Kidney capillary endothelial cell (primary cell): ENCODE results near the gene PTPRN2.

Experiments
- DNase-seq: peaks from one replicate; pipeline ENCODE4 v3.0.0-alpha.2; 2018; ENCODE audit warnings: low spot score

Gene PTPRN2

GRCh38 chr7:158112571-158113320 is 474.9 kb downstream of the PTPRN2 start:
- DNase-seq, result no peak

GRCh38 chr7:158111906-158112570 is 475.6 kb downstream of the PTPRN2 start:
- DNase-seq, result no peak

- no peak for DNase-seq
Measured at GRCh38 chr7:158111049-158111751, 476.4 kb downstream of the PTPRN2 start.

- no peak for DNase-seq
Measured at GRCh38 chr7:158110661-158111048, 477.0 kb downstream of the PTPRN2 start.

- DNase-seq, result no peak
Measured at GRCh38 chr7:158110034-158110590, 477.5 kb downstream of the PTPRN2 start.

DNA sequence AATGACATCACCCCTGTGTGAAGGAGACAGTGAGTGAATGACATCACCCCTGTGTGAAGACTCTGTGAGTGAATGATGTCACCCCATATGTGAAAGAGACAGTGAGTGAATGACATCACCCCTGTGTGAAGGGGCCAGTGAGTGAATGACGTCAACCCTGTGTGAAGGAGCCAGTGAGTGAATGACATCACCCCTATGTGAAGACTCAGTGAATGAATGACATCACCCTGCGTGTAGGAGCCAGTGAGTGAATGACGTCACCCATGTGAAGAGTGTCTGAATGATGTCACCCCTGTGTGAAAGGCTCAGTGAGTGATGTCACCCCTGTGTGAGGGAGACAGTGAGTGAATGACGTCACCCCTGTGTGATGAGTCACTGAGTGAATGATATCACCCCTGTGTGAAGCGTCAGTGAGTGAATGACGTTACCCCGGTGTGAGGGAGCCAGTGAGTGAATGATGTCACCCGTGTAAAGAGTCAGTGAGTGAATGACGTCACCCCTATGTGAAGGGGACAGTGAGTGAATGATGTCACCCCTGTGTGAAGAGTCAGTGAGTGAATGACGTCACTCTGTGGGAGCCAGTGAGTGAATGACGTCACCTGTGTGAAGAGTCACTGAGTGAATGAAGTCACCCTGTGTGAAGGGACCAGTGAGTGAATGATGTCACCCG is 478.1 kb downstream of the PTPRN2 start:
- no peak for DNase-seq

DNA sequence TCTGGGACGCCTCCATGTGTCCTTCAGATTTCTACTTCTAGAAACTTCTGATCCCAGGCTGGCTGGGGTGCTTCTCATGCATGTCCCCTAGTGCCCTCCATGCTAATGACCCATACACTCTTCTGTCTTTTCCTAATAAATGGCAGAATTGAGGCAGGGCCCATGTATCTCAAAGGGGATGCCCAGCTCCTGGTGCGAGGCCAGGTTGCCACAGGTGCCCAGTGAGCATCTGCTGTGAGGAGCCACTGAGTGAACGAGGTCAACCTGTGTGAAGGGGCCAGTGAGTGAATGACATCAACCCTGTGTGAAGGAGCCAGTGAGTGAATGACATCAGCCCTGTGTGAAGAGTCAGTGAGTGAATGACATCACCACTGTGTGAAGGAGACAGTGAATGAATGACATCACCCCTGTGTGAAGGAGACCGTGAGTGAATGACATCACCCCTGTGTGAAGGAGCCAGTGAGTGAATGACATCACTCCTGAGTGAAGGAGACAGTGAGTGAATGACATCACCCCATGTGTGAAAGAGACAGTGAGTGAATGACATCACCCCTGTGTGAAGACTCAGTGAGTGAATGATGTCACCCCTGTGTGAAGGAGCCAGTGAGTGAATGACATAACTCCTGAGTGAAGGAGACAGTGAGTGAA is 478.9 kb downstream of the PTPRN2 start:
- no peak for DNase-seq

DNA sequence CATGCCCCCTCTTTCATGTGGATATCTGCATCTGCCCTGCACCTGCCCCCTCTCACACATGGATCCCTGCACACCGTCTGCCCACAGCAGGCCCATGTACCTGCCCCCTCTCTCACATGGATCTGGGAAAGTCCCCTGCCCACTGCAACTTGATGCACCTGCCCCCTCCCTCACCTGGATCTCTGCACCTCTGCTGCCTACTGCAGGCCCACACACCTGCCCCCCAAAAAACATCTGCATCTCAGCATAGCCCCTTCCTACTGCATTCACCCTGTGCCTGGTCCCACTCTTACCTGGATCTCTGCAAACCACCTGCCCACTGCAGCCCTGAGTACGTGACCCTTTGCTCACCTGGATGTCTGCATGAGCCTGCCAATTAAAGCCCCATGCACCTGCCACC is 479.8 kb downstream of the PTPRN2 start:
- no peak for DNase-seq

- DNase-seq, result no peak
Measured at GRCh38 chr7:158106272-158106671, 481.4 kb downstream of the PTPRN2 start.

DNA sequence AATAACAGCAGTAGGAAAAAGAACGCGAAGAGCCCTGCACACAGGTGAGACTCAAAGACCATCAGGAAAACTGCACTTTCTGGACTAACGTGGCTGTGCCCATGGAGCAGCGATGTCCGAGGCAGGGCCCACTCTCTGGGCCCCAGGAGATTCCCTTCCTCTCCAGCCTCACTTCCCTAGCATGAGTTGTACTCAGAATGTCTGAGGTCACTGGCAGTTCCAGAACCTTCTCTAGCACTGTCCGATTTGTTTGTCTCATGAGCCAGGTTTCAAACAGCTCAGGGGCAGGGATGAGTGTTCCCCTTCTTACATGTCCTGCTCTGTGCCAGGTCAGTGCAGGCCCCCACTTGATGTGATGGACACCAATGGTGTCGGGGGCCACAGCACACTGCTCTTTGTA is 484.2 kb downstream of the PTPRN2 start:
- DNase-seq, result no peak

DNA sequence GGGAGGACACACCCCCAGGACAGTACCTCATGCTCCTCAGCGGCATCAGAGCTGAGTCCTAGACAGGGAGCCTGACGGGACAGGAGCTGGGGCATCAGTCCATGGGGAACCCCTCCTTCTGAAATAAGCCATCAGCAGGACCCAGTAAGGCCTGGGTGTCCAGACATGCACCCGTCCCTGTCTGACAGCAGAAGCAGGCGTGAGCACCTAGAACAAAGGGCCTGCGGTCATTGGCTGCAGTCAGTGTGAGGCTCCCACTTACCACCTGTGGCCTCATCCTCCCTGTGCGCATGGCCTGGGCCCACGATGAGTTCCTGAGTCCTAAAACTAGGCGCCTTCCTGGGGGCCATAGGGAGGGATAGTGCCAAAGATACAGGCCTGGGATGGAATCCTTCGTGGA is 484.7 kb downstream of the PTPRN2 start:
- DNase-seq, result no peak

- DNase-seq, result no peak
Measured at GRCh38 chr7:158101821-158102450, 485.7 kb downstream of the PTPRN2 start.

GRCh38 chr7:158098125-158099030 is 489.2 kb downstream of the PTPRN2 start:
- no peak for DNase-seq

- DNase-seq, result no peak
Measured at GRCh38 chr7:158097453-158098124, 490.0 kb downstream of the PTPRN2 start.

GRCh38 chr7:158097106-158097452 is 490.5 kb downstream of the PTPRN2 start:
- no peak for DNase-seq

DNA sequence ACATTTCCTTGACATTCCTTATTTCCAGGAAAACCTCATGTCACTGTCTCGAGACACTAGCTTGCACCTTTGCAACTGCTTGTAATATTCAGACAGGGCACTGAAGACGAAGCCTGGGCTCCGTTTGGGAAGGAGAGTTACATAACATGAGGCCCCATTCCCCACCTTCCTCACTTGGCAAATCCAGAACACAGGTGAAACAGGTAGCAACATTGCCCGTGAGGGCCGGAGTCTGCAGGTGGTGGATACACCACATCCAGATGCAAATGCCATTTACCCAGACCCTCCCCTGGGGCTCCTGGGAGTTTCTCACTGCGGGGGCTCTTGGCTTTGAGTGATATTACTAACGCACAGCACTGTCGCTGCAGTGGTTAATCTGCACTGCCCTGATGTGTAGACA is 491.0 kb downstream of the PTPRN2 start:
- DNase-seq, result no peak

DNA sequence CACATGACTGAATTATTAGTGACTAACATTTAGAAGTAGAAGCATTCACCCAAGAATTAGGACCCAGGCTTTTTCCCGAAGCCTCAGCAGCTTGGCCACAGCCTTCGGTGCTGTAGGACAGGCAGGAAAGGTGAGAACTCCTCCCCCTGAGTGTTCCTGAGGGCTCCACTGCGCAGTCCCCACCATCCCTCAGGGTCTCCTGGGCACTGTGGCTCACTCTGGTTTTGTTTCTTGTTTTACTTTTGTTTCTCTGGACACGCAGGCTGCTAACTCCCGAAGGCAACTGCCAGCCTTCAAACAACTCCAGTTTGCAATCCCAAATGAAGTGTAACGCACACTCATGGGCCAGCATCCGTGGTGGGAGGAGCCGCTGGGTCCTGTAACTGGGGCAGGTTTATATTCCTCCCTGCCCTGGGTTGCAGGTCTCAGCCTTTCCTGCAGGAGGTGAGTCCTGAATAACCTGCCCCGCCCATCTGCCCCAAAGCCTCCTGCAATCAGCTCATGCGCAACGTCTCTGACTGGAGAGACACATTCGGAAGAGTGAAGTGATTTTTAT is 492.9 kb downstream of the PTPRN2 start:
- no peak for DNase-seq

DNA sequence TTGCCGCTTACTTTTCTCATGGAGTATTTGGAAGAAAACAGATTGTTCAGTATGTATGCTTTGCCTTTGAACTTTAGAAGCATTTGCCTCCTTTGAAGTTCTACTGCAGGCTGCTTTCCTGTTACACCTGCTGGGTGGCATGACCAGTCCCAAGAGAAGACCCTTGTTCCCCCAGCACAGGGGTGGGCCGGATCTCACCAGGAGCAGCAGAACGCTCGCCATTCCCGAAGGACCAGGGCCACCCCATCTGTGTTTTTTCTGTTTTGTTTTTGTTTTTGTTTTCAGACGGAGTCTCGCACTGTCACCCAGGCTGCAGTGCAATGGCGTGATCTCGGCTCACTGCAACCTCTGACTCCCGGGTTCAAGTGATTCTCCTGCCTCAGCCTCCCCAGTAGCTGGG is 493.6 kb downstream of the PTPRN2 start:
- no peak for DNase-seq

DNA sequence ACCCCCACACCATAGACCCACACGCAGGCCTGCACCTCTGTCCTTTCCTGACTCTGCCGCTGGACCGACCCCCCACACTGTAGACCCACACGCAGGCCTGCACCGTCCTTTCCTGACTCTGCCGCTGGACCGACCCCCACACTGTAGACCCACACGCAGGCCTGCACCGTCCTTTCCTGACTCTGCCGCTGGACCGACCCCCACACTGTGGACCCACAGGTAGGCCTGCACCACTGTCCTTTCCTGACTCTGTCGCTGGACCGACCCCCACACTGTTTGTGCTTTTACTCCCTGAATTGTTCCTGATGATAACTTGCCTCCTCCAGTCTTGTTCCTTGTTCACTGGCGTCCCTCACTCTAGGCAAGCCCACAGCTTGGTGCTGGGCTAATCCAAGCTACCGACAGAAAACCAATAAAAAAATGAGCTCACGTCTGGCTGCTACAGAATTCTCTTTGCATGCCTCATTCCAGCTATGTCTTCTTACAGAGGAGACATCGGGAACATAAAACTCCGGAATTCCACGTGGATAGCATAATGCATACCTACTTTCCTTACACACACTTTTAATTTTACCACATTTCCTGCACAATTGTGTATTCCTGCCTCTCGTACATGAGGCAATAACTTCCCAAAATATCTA is 494.3 kb downstream of the PTPRN2 start:
- DNase-seq, result no peak
